ENCODE results near the gene DGKK. TPM values are rescaled to one million over a fixed set of nuclear protein-coding genes. Genes with fewer than 3 reads are reported as not detected.
A peak's percentile ranks its signal among the peaks of the same experiment; 100 is the strongest.

Gene DGKK
- total and polyA plus RNA-seq, 2 of the 4 experiments (the other 2 are of a cell fraction), result not detected

- Histone ChIP-seq H3K56ac (ENCODE audit: extremely low read depth, insufficient read depth, low read length) (no peak overlapping the region), H3K27me3 (ENCODE audit: control insufficient read depth, insufficient read depth, low read length) (peaks cover 2% of the 10 kb centered on the region; the same call in 1 of the 2 replicates), H3K9me1 (ENCODE audit: insufficient read depth, low read length) (no peaks in the 10 kb centered on the region), H4K20me1 (ENCODE audit: insufficient read depth, low read length) (no peaks in the 10 kb centered on the region), H3K4me1 (ENCODE audit: control insufficient read depth, insufficient read depth, low read length) (no peaks in the 10 kb centered on the region), H2BK120ac (ENCODE audit: low read depth, low read length) (no peak overlapping the region), H3K4me2 (ENCODE audit: low read depth, low read length) (no peak overlapping the region), H2BK20ac (ENCODE audit: low read depth, low read length) (no peak overlapping the region), H2AFZ (replicated peaks; ENCODE audit: low read length, poor library complexity) (peak overlapping the region; percentile 29), H4K8ac (ENCODE audit: low read depth in 2 of 2, low read length in 2 of 2) (no peak overlapping the region), H4K5ac (ENCODE audit: low read depth, low read length) (no peak overlapping the region), H3K23ac (ENCODE audit: low read depth, low read length) (no peak overlapping the region), H2BK5ac (ENCODE audit: low read depth, low read length, poor library complexity, severe bottlenecking) (no peak overlapping the region), H3K79me1 (ENCODE audit: low read depth in 1 of 2, low read length in 2 of 2) (no peaks in the 10 kb centered on the region), H2AK9ac (replicated peaks; ENCODE audit: low read depth, low read length, poor library complexity) (no peak overlapping the region), H3K18ac (ENCODE audit: low read depth, low read length) (no peak overlapping the region), H2BK15ac (ENCODE audit: low read depth, low read length) (no peak overlapping the region), H3K36me3 (ENCODE audit: control insufficient read depth, insufficient read depth, low read length) (no peaks in the 10 kb centered on the region), H4K91ac (ENCODE audit: insufficient read depth, low read depth, low read length) (no peak overlapping the region), H3K27ac (ENCODE audit: insufficient read depth, low read length) (no peak overlapping the region), H2AK5ac (ENCODE audit: low read depth, low read length) (no peak overlapping the region), H3K4ac (ENCODE audit: low read depth, low read length) (no peak overlapping the region), H3K14ac (replicated peaks; ENCODE audit: low read depth, low read length) (no peak overlapping the region), H3K9ac (ENCODE audit: low read depth, low read length) (no peak overlapping the region), H3K9me3 (ENCODE audit: control insufficient read depth, insufficient read depth, low read length) (peaks cover 2% of the 10 kb centered on the region; the same call in 1 of the 2 replicates), H3K4me3 (ENCODE audit: insufficient read depth, low read depth, low read length) (no peak overlapping the region)
- WGBS, 2 experiments (ENCODE audit: extremely low coverage in 2 of 2, insufficient read length in 1 of 2), result no CpG with 5 or more reads among the region's 3 CpGs
- dilution Hi-C loops (cut with HindIII; ENCODE audit: low sequenced_read_pairs, unreplicated experiment) (no loop called here), intact Hi-C loops (cut with micrococcal nuclease) (no loop called here), in situ Hi-C loops (cut with MboI; ENCODE audit: low sequenced_read_pairs) (no loop called here)
- no peak for ATAC-seq (ENCODE audit: low read depth)
- CTCF ChIA-PET, result no interaction called here
- POLR2A ChIA-PET (ENCODE audit: unreplicated experiment), result no interaction called here
- TF ChIP-seq CHD1 (IDR thresholded peaks at IDR 0.05; ENCODE audit: low read depth, low read length) (no peak), RFX5 (IDR thresholded peaks at IDR 0.05; ENCODE audit: low read depth, low read length) (no peak), BHLHE40 (IDR thresholded peaks at IDR 0.05; ENCODE audit: low read depth, low read length) (no peak), POLR2A (IDR thresholded peaks at IDR 0.05; ENCODE audit: low read depth, low read length) (no peak), CTCF (conservative IDR thresholded peaks at IDR 0.05; ENCODE audit: low read depth, low read length) (no peak), RAD21 (IDR thresholded peaks at IDR 0.05; ENCODE audit: low read length) (no peak), SMC3 (IDR thresholded peaks at IDR 0.05; ENCODE audit: low read depth, low read length) (no peak)
- BruUV-seq (replicated peaks), result no TSS peak
- no peak for DNase-seq
Measured at GRCh38 chrX:50402886-50403285, 67.7 kb downstream of the DGKK start.

Data from IMR-90 (cell line).